Caki2 (cell line): ENCODE measurements around the gene GPR32. TPM values are rescaled to one million over a fixed set of nuclear protein-coding genes. Genes with fewer than 3 reads are reported as not detected.
"Not testable (repeated sequence)": the region's sequence is repeated elsewhere in the genome, so short reads cannot be mapped to it uniquely, and the experiment has no call there.

Experiments used
- DNase-seq: peaks from one replicate; pipeline ENCODE4 v3.0.0-alpha.2; 2015; ENCODE audit warnings: low read depth
- in situ Hi-C: cut with HindIII; loops from 2 replicates; pipeline ENCODE4 v1.10.0; 2016; ENCODE audit warnings: low sequenced_read_pairs, low pct_unique_long_range_greater_than_20kb, mixed read lengths
- total RNA-seq: library from RNA; depleted of rRNA; stranded (reverse); fragments of >200 nt; shearing (Covaris generic); gene quantifications from 2 replicates; pipeline ENCODE4 v1.2.3, GENCODE V29; 2014; ENCODE audit warnings: low replicate concordance

Gene GPR32
- total RNA-seq, 1 experiment from 2014 or later = not detected

GRCh38 chr19:50773454-50773853, 3.2 kb downstream of the GPR32 start:
- DNase-seq, in situ Hi-C loops: not testable (repeated sequence)

GRCh38 chr19:50776131-50776530, 5.9 kb downstream of the GPR32 start:
- no peak for DNase-seq
- in situ Hi-C loops = no loop called here

GRCh38 chr19:50777261-50777660, 7.0 kb downstream of the GPR32 start:
- no peak for DNase-seq
- in situ Hi-C loops = no loop called here

- in situ Hi-C loops = no loop called here
- no peak for DNase-seq
Measured at GRCh38 chr19:50777830-50778303, 7.6 kb downstream of the GPR32 start.

- DNase-seq = no peak
- in situ Hi-C loops = no loop called here
Measured at GRCh38 chr19:50778906-50779430, 8.7 kb downstream of the GPR32 start.

GRCh38 chr19:50779504-50780457, 9.5 kb downstream of the GPR32 start:
- DNase-seq = no peak
- in situ Hi-C loops = no loop called here

GRCh38 chr19:50780753-50781435, 10.6 kb downstream of the GPR32 start:
- no peak for DNase-seq

GRCh38 chr19:50783848-50784152, 13.5 kb downstream of the GPR32 start:
- in situ Hi-C loops, DNase-seq: not testable (repeated sequence)

More at GRCh38 chr19:50780753-50781435, 10.6 kb downstream of the GPR32 start:
- in situ Hi-C loops = no loop called here

GRCh38 chr19:50784710-50785109, 14.4 kb downstream of the GPR32 start:
- no peak for DNase-seq
- in situ Hi-C loops = no loop called here

GRCh38 chr19:50785329-50785728, 15.1 kb downstream of the GPR32 start:
- in situ Hi-C loops = no loop called here

GRCh38 chr19:50790396-50790795, 20.1 kb downstream of the GPR32 start, which contains the start of gene ACP4:
Gene ACP4 (plus strand): TSS chr19:50790415. CDS start chr19:50790415, 0 bp downstream.
- in situ Hi-C loops = no loop called here
- DNase-seq = no peak

More at GRCh38 chr19:50785329-50785728, 15.1 kb downstream of the GPR32 start:
- DNase-seq = no peak

GRCh38 chr19:50790922-50791467, 20.7 kb downstream of the GPR32 start:
- DNase-seq = no peak
- in situ Hi-C loops = no loop called here

GRCh38 chr19:50791594-50792271, 21.5 kb downstream of the GPR32 start:
- no peak for DNase-seq
- in situ Hi-C loops = no loop called here

- in situ Hi-C loops = no loop called here
- DNase-seq = no peak
Measured at GRCh38 chr19:50792272-50793250, 22.3 kb downstream of the GPR32 start.

- DNase-seq = no peak
- in situ Hi-C loops = no loop called here
Measured at GRCh38 chr19:50793558-50794065, 23.3 kb downstream of the GPR32 start.

- in situ Hi-C loops = no loop called here
- no peak for DNase-seq
Measured at GRCh38 chr19:50794074-50794875, 24.0 kb downstream of the GPR32 start.
